NB4 (cell line): ENCODE results near the gene OR6Q1.

Experiments
- POLR2A ChIP-seq: IDR thresholded peaks from 2 replicates; pipeline ENCODE4 v1.6.1; 2011; ENCODE audit warnings: mild to moderate bottlenecking; ENCODE audit not compliant: insufficient read length; ENCODE audit errors: extremely low read depth
- TF ChIP-seq, protein P1 (sequence below): IDR thresholded peaks from one replicate; pipeline ENCODE4 v1.5.1; 2012; ENCODE audit warnings: low read depth, low read length

DNA sequence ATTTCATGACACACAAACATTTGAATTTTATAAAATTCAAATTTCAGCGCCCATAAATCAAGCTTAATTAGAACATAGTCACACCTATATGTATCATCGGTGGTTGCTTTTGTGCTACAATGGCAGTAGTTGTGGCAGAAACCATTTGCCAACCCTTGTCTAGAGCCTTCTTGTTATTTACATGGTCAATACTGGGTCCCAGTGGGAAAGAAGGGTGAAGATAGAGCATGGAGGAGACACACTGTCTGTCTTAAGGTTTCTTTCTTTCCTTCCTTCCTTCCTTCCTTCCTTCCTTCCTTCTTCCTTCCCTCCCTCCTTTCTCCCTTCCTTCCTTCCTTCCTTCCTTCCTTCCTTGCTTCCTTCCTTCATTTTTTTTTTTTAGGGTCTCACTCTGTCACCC is 3.7 kb downstream of the OR6Q1 start:
- TF ChIP-seq, protein P1, sequence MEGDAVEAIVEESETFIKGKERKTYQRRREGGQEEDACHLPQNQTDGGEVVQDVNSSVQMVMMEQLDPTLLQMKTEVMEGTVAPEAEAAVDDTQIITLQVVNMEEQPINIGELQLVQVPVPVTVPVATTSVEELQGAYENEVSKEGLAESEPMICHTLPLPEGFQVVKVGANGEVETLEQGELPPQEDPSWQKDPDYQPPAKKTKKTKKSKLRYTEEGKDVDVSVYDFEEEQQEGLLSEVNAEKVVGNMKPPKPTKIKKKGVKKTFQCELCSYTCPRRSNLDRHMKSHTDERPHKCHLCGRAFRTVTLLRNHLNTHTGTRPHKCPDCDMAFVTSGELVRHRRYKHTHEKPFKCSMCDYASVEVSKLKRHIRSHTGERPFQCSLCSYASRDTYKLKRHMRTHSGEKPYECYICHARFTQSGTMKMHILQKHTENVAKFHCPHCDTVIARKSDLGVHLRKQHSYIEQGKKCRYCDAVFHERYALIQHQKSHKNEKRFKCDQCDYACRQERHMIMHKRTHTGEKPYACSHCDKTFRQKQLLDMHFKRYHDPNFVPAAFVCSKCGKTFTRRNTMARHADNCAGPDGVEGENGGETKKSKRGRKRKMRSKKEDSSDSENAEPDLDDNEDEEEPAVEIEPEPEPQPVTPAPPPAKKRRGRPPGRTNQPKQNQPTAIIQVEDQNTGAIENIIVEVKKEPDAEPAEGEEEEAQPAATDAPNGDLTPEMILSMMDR: no peak
- TF ChIP-seq POLR2A: no peak
